Neural crest cell (in vitro differentiated cells): ENCODE measurements around the gene ATP9B. TPM values are rescaled to one million over a fixed set of nuclear protein-coding genes. Genes with fewer than 3 reads are reported as not detected.

Experiments used
- DNase-seq: peaks from one replicate; pipeline ENCODE4 v3.0.0; 2021; ENCODE audit warnings: low read depth, mixed read lengths, low spot score
- H3K27ac Mint-ChIP-seq: one replicate; pipeline ENCODE4 v1.8.0; 2021; ENCODE audit warnings: mild to moderate bottlenecking, mixed read lengths; ENCODE audit not compliant: unreplicated experiment
- H3K27me3 Mint-ChIP-seq: 2 replicates; pipeline ENCODE4 v1.8.0; 2021; ENCODE audit warnings: low read depth, mild to moderate bottlenecking, mixed read lengths
- H3K36me3 Mint-ChIP-seq: 2 replicates; pipeline ENCODE4 v1.8.0; 2021; ENCODE audit warnings: low read depth, mild to moderate bottlenecking, mixed read lengths
- H3K4me1 Mint-ChIP-seq: 2 replicates; pipeline ENCODE4 v1.8.0; 2021; ENCODE audit warnings: mixed read lengths
- H3K4me3 Mint-ChIP-seq: one replicate; pipeline ENCODE4 v1.8.0; 2021; ENCODE audit warnings: mild to moderate bottlenecking, mixed read lengths
- H3K9me3 Mint-ChIP-seq: 2 replicates; pipeline ENCODE4 v1.8.0; 2021; ENCODE audit warnings: mixed read lengths
- CTCF ChIP-seq: fragments of 200-600 bp; sonication (generic); conservative IDR thresholded peaks from 2 replicates; pipeline ENCODE4 v1.5.0; 2021; ENCODE audit warnings: antibody characterized with exemption, mild to moderate bottlenecking
- total RNA-seq: library from RNA; stranded (reverse); gene quantifications from 2 replicates; pipeline ENCODE4 v1.2.1, GENCODE V29; 2021

The ATP9B gene
- total RNA-seq, 1 donor from 2014 or later, result 32.9 TPM

- Mint-ChIP-seq H3K27ac (peak overlapping the region; percentile 59), H3K9me3 (no peaks in the 10 kb centered on the region), H3K4me1 (peaks cover 24% of the 10 kb centered on the region), H3K27me3 (peaks cover 2% of the 10 kb centered on the region), H3K36me3 (no peaks in the 10 kb centered on the region), H3K4me3 (no peak overlapping the region)
- no peak for TF ChIP-seq CTCF
- no peak for DNase-seq
Measured at GRCh38 chr18:79424880-79425568, 355.8 kb downstream of the ATP9B start.

- no peak for TF ChIP-seq CTCF
- H3K36me3 Mint-ChIP-seq, result no peaks in the 10 kb centered on the region
- no peak for DNase-seq
- H3K9me3 Mint-ChIP-seq, result no peaks in the 10 kb centered on the region
- no peak overlapping the region for H3K4me3 Mint-ChIP-seq
- peaks cover 24% of the 10 kb centered on the region for H3K4me1 Mint-ChIP-seq
- H3K27ac Mint-ChIP-seq, result peak overlapping the region; percentile 59
- H3K27me3 Mint-ChIP-seq, result peaks cover 2% of the 10 kb centered on the region
Measured at GRCh38 chr18:79425569-79425886, 356.3 kb downstream of the ATP9B start.

- Mint-ChIP-seq H3K9me3 (no peaks in the 10 kb centered on the region), H3K27me3 (peaks cover 2% of the 10 kb centered on the region), H3K36me3 (no peaks in the 10 kb centered on the region), H3K4me1 (peaks cover 24% of the 10 kb centered on the region), H3K4me3 (no peak overlapping the region), H3K27ac (no peak overlapping the region)
- no peak for DNase-seq
- no peak for TF ChIP-seq CTCF
Measured at GRCh38 chr18:79426376-79427300, 357.4 kb downstream of the ATP9B start.

- H3K4me3 Mint-ChIP-seq, result no peak overlapping the region
- H3K4me1 Mint-ChIP-seq, result peaks cover 24% of the 10 kb centered on the region
- no peak for TF ChIP-seq CTCF
- DNase-seq, result no peak
- H3K27me3 Mint-ChIP-seq, result peaks cover 2% of the 10 kb centered on the region
- H3K36me3 Mint-ChIP-seq, result no peaks in the 10 kb centered on the region
- no peaks in the 10 kb centered on the region for H3K9me3 Mint-ChIP-seq
- H3K27ac Mint-ChIP-seq, result no peak overlapping the region
Measured at GRCh38 chr18:79427368-79428225, 358.4 kb downstream of the ATP9B start.

Other genes starting within 250 kb of the ATP9B start
- 9.0 and 9.1 TPM in 2 replicates for gene SALL3, start 89.6 kb upstream of the ATP9B start, total RNA-seq